SK-N-SH (cell line): ENCODE measurements around the gene RELN.

Experiments
- CHD2 ChIP-seq: fragments of 150-350 bp; IDR thresholded peaks from 2 replicates; pipeline ENCODE4 v1.6.1; 2018; ENCODE audit warnings: low read length; ENCODE audit not compliant: partially characterized antibody
- POLR2AphosphoS5 ChIP-seq: IDR thresholded peaks from 2 replicates; pipeline ENCODE4 v1.6.1; 2012; ENCODE audit warnings: low read depth, low read length

DNA sequence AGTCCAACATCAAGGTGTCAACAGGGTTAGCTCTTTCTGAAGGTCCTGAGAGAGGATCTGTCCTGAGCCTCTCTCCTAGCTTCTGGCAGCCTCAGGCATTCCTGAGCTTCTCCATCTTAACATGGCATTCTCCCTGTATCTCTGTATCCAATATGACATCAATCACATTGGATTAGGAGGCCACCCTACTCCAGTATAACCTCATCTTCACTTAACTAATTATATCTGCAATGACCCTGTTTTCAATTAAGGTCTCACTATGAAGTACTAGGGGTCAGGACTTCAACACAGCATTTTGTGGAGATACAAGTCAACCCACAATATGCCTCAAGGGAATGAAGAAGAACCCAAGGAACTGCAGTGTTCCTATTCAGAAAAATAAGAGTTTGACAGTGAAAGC, 133.8 kb downstream of the RELN start:
- no peak for TF ChIP-seq CHD2
- no peak for TF ChIP-seq POLR2AphosphoS5
